Measurements from ENCODE around the gene GIPC2. TPM values are rescaled to one million over a fixed set of nuclear protein-coding genes. Genes with fewer than 3 reads are reported as not detected.

GIPC2 gene
- total and polyA plus RNA-seq, 2 donors (not counting 3 experiments of a cell fraction or from before 2014, with no cell fraction given) = 2.8 to 9.6 TPM

GRCh38 chr1:78079580-78079979 lies 33.8 kb downstream of the GIPC2 start:
- DNase-seq (ENCODE audit: low read depth, low spot score) = peak; percentile 73
- Histone ChIP-seq H3K4me2 (ENCODE audit: insufficient read depth, low read length) (peak overlapping the region; percentile 54), H3K9ac (replicated peaks; ENCODE audit: extremely low read depth, insufficient read depth, low read length) (peak overlapping the region; percentile 60), H4K20me1 (replicated peaks; ENCODE audit: control insufficient read depth, extremely low read depth, insufficient read depth, low read length) (no peaks in the 10 kb centered on the region), H3K27ac (ENCODE audit: insufficient read depth, low read depth, low read length) (peak overlapping the region; percentile 91), H3K27me3 (ENCODE audit: control insufficient read depth in 2 of 2, insufficient read depth in 2 of 2, low read length in 2 of 2) (no peaks in the 10 kb centered on the region), H3K9me3 (replicated peaks; ENCODE audit: control insufficient read depth, insufficient read depth, low read length) (no peaks in the 10 kb centered on the region), H3K9me1 (replicated peaks; ENCODE audit: control insufficient read depth, extremely low read depth, insufficient read depth, low read length) (no peaks in the 10 kb centered on the region), H3K4me3 (replicated peaks in 1 of 3; ENCODE audit: insufficient read depth in 1 of 3, low read depth in 1 of 3, low read length in 3 of 3) (no peak overlapping the region), H3K79me2 (ENCODE audit: control insufficient read depth, insufficient read depth, low read length) (no peaks in the 10 kb centered on the region), H2AFZ (ENCODE audit: low read depth, low read length) (peak overlapping the region; percentile 50), H3K4me1 (ENCODE audit: control insufficient read depth, extremely low read depth, insufficient read depth, low read length) (peaks cover 64% of the 10 kb centered on the region), H3K36me3 (ENCODE audit: control insufficient read depth in 2 of 2, extremely low read depth in 1 of 2, insufficient read depth in 2 of 2, low read length in 2 of 2) (no peaks in the 10 kb centered on the region)
- FAIRE-seq = peak; percentile 47
- POLR2A ChIA-PET = interaction anchor here (0.6 to 2.4 kb wide), 4 partner anchors 17 to 101 kb away, joined by 3 to 29 read pairs (median 9); partner anchors contain the start of genes DNAJB4 and FUBP1
- dilution Hi-C loops (cut with MboI; ENCODE audit: extremely low pct_ligation_motif_present, low sequenced_read_pairs) (no loop called here), intact Hi-C loops (cut with micrococcal nuclease) (loop anchor here (1.0 kb wide), 1 partner anchor 22 kb away; no protein-coding TSS in a partner anchor)
- no TSS peak for BruUV-seq (replicated peaks)
- CTCF ChIA-PET = interaction anchor here (1.0 to 3.4 kb wide), 9 partner anchors 8 to 101 kb away, joined by 3 to 24 read pairs (median 7); partner anchors contain the start of genes DNAJB4 and FUBP1
- TF ChIP-seq POLR2A (IDR thresholded peaks at IDR 0.05; ENCODE audit: low read depth, low read length) = no peak
- peak; percentile 77 for TF ChIP-seq FOS (IDR thresholded peaks at IDR 0.05; ENCODE audit: borderline replicate concordance, insufficient read depth, low read length)
- peak; percentile 31 for TF ChIP-seq GATA2 (IDR thresholded peaks at IDR 0.05; ENCODE audit: insufficient read depth, insufficient read length, low read depth, low read length)
- no peak for TF ChIP-seq CTCF (IDR thresholded peaks at IDR 0.05; ENCODE audit: extremely low read depth in 1 of 2, insufficient read depth in 1 of 2, low read depth in 1 of 2, low read length in 2 of 2)
- TF ChIP-seq JUN (IDR thresholded peaks at IDR 0.05; ENCODE audit: borderline replicate concordance, insufficient read depth, insufficient read length, low read depth) = peak; percentile 62
- no peak for TF ChIP-seq EZH2 (IDR thresholded peaks at IDR 0.05; ENCODE audit: borderline replicate concordance, low read depth, low read length, severe bottlenecking)
- TF ChIP-seq MYC (IDR thresholded peaks at IDR 0.05; ENCODE audit: low read depth, low read length) = no peak
